OCI-LY3 (cell line): ENCODE measurements around the gene NCOA1.

Experiments used
- H2AFZ ChIP-seq: fragments of 200-600, 300-600 bp; shearing (Covaris generic); 2 replicates; pipeline ENCODE4 v1.6.0; 2014; ENCODE audit warnings: antibody characterized with exemption, low read depth, low read length
- H3K27ac ChIP-seq: fragments of 200-600, 300-600 bp; sonication (generic); 2 replicates; pipeline ENCODE4 v1.5.1; 2014; ENCODE audit warnings: mild to moderate bottlenecking, low read length, moderate library complexity, mixed read lengths
- H3K27me3 ChIP-seq: fragments of 200-600, 300-600 bp; sonication (generic); 2 replicates; pipeline ENCODE4 v1.6.1; 2014; ENCODE audit warnings: low read depth, low read length, mixed read lengths
- H3K36me3 ChIP-seq: fragments of 200-600, 300-600 bp; sonication (generic); replicated peaks from 2 replicates; pipeline ENCODE3; 2014; ENCODE audit warnings: low read depth, low read length, mixed read lengths
- H3K4me1 ChIP-seq: fragments of 300-600, 200-600 bp; sonication (generic); 2 replicates; pipeline ENCODE4 v1.6.1; 2014; ENCODE audit warnings: low read length, mixed read lengths
- H3K4me2 ChIP-seq: fragments of 200-600, 300-600 bp; sonication (generic); 2 replicates; pipeline ENCODE4 v1.6.1; 2014; ENCODE audit warnings: low read length, mixed read lengths
- H3K4me3 ChIP-seq: fragments of 300-600, 200-600 bp; sonication (generic); 2 replicates; pipeline ENCODE4 v1.5.1; 2014; ENCODE audit warnings: antibody characterized with exemption, mild to moderate bottlenecking, low read length, moderate library complexity
- H3K79me2 ChIP-seq: fragments of 300-600, 200-600 bp; shearing (Covaris generic); 2 replicates; pipeline ENCODE4 v1.6.1; 2014; ENCODE audit warnings: mild to moderate bottlenecking, low read length, mixed read lengths
- H3K9ac ChIP-seq: fragments of 300-600, 200-600 bp; shearing (Covaris generic); 2 replicates; pipeline ENCODE4 v1.6.0; 2014; ENCODE audit warnings: mild to moderate bottlenecking, low read length, moderate library complexity
- H3K9me3 ChIP-seq: fragments of 200-600, 300-600 bp; shearing (Covaris generic); 2 replicates; pipeline ENCODE4 v1.6.1; 2014; ENCODE audit warnings: low read length, mixed read lengths; ENCODE audit not compliant: insufficient read depth
- H4K20me1 ChIP-seq: fragments of 200-600, 300-600 bp; sonication (generic); 2 replicates; pipeline ENCODE4 v1.6.1; 2016; ENCODE audit warnings: low read length, mixed read lengths; ENCODE audit not compliant: insufficient read depth
- CTCF ChIP-seq: fragments of 200-600, 300-600 bp; sonication (generic); IDR thresholded peaks from 2 replicates; pipeline ENCODE4 v1.5.1; 2014; ENCODE audit warnings: antibody characterized with exemption, low read length, low read depth
- EZH2phosphoT487 ChIP-seq: fragments of 200-600 bp; shearing (Covaris generic); IDR thresholded peaks from 2 replicates; pipeline ENCODE4 v1.6.1; 2018; ENCODE audit warnings: antibody characterized with exemption, mixed run types, low read depth

The NCOA1 gene

GRCh38 chr2:24730481-24730880, 239.4 kb downstream of the NCOA1 start:
- Histone ChIP-seq H3K36me3 (no peaks in the 10 kb centered on the region), H3K27me3 (no peaks in the 10 kb centered on the region), H4K20me1 (no peaks in the 10 kb centered on the region), H2AFZ (no peak overlapping the region), H3K27ac (no peak overlapping the region), H3K9ac (no peak overlapping the region), H3K9me3 (no peaks in the 10 kb centered on the region), H3K79me2 (no peaks in the 10 kb centered on the region), H3K4me1 (peaks cover 21% of the 10 kb centered on the region), H3K4me3 (no peak overlapping the region), H3K4me2 (no peak overlapping the region)
- TF ChIP-seq CTCF: no peak
- no peak for TF ChIP-seq EZH2phosphoT487

- H3K79me2 ChIP-seq: no peaks in the 10 kb centered on the region
- no peak overlapping the region for H3K27ac ChIP-seq
- no peak overlapping the region for H3K4me2 ChIP-seq
- H3K4me1 ChIP-seq: peaks cover 16% of the 10 kb centered on the region
- H3K27me3 ChIP-seq: no peaks in the 10 kb centered on the region
- H2AFZ ChIP-seq: no peak overlapping the region
- TF ChIP-seq CTCF: no peak
- no peak for TF ChIP-seq EZH2phosphoT487
- no peaks in the 10 kb centered on the region for H3K9me3 ChIP-seq
- H3K36me3 ChIP-seq: no peaks in the 10 kb centered on the region
- no peaks in the 10 kb centered on the region for H4K20me1 ChIP-seq
- no peak overlapping the region for H3K9ac ChIP-seq
- no peak overlapping the region for H3K4me3 ChIP-seq
These were observed 240.0 kb downstream of the NCOA1 start for GRCh38 chr2:24731040-24731439.

- H3K9me3 ChIP-seq: no peaks in the 10 kb centered on the region
- no peaks in the 10 kb centered on the region for H3K27me3 ChIP-seq
- H3K36me3 ChIP-seq: no peaks in the 10 kb centered on the region
- H4K20me1 ChIP-seq: no peaks in the 10 kb centered on the region
- H3K9ac ChIP-seq: no peak overlapping the region
- H3K4me3 ChIP-seq: no peak overlapping the region
- no peak overlapping the region for H3K27ac ChIP-seq
- no peak overlapping the region for H3K4me2 ChIP-seq
- H3K4me1 ChIP-seq: peaks cover 10% of the 10 kb centered on the region
- TF ChIP-seq EZH2phosphoT487 (no peak), CTCF (no peak)
- H2AFZ ChIP-seq: no peak overlapping the region
- no peaks in the 10 kb centered on the region for H3K79me2 ChIP-seq
These were observed 240.9 kb downstream of the NCOA1 start for GRCh38 chr2:24731923-24732322.

GRCh38 chr2:24734741-24735140, 243.7 kb downstream of the NCOA1 start:
- Histone ChIP-seq H3K27me3 (no peaks in the 10 kb centered on the region), H4K20me1 (no peaks in the 10 kb centered on the region), H2AFZ (no peak overlapping the region), H3K9me3 (no peaks in the 10 kb centered on the region), H3K9ac (no peak overlapping the region), H3K4me3 (no peak overlapping the region), H3K27ac (no peak overlapping the region), H3K4me2 (no peak overlapping the region), H3K79me2 (no peaks in the 10 kb centered on the region), H3K4me1 (peaks cover 10% of the 10 kb centered on the region), H3K36me3 (no peaks in the 10 kb centered on the region)
- TF ChIP-seq EZH2phosphoT487: no peak
- TF ChIP-seq CTCF: no peak
